ENCODE measurements around the gene CAPN7.

Gene CAPN7

DNA sequence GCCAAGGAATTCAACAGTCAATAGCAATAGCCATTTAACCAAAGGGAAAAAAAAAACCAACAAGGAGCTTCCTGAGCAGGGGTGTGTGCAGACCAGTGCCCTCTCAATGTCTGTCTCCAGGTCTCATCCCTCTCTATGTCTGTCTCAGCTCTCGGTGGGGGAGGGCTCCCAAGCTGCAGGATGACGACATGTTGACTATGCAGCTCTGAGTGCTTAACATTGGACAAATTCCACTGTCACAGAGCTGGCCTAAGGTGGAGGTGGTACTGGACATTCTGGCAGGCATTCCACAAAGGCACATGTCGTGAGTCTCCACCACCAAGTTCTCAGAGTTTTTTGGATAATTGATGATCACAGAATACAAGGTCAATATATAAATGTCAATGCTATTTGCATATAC is 2.0 kb upstream of the CAPN7 start:
- DNase-seq: no peak

DNA sequence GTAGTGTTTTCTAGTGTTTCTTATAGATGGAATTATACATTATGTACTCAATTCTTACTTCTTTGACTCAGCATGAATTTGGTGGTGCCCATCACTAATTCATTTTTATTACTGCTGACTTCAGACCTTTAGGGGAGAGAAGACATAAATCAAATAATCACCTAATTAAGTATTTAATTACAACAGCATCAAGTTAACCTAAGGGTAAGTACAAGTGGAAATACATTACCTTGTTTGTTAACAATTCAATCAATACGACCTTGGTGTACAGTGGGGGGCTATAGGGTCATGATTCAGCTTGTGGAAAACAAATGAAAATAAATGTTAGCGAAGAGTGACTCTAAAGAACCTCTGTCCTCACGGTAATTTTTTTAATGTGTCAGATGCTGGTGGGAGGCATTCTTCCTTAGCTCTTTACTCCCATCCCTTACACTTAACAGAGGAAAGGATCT is 538 bp upstream of the CAPN7 start:
- no peak for DNase-seq

GRCh38 chr3:15206662-15207576 is 873 bp downstream of the CAPN7 start:
- DNase-seq: peak; percentile 36

DNA sequence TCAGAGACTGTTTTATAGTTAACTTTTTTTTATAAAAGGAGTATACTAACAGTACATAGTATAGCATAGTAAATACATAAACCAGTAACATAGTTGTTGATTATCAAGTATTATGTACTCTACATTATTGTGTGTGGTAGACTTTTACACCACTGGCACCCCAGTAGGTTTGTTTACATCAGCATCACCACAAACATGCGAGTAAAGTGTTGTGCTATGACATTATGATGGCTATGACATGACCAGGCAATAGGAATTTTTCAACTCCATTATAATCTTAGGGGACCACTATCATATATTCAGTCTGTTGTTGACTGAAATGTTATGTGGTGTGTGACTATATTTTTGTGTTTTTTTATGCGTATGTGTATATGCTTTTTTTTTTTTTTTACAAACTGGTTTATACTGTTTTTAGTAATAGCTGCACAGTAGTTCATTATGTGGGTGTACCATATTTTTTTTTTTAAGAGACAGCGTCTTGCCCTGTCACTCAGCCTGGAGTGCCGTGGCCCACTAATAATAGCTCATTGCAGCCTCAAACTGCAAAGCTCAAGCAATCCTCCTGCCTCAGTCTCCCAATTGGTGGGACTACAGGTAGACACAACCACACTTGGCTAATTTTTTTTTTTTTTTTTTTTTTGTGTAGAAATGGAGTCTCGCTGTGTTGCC is 1.9 kb downstream of the CAPN7 start:
- DNase-seq: no peak

GRCh38 chr3:15211937-15212336 is 5.9 kb downstream of the CAPN7 start:
- no peak for DNase-seq

DNA sequence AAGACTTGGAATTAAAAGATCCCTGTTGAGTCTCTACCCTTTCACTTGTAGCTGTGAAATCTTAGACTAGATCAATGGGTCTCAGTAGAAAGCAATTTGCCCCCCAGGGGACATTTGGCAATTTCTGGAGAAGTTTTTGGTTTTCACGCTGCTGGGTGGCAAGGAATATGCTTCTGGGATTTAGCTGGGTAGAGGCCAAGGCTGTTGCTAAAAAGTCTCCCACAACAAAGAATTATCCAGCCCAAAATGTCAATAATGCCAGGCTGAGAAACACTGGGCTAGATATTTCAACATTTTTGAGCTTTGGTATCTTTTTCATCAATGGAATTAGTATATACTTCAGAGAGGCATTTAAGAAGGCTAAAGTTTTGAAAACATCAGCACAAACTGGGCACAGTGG is 8.7 kb downstream of the CAPN7 start:
- no peak for DNase-seq

- DNase-seq: no peak
These were observed 9.9 kb downstream of the CAPN7 start for GRCh38 chr3:15215996-15216395.

DNA sequence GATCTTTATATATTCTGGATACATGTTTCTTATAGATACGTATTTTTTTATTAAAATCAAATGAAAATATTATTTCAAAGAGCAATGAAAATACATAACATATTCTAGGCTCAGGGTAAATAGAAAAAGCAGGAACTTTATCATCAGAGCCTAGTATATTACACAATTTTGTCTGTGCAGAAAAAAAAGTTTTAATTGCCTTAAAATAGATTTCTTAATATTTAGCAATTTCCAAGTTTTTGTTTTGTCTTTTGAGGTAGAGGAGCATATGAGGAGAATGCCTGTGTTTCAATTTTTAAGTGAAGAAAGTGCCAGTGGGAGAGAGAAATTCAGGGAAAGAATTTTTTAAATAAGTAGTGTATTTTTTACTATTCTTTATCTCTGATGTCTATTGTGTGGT is 10.5 kb downstream of the CAPN7 start:
- no peak for DNase-seq

DNA sequence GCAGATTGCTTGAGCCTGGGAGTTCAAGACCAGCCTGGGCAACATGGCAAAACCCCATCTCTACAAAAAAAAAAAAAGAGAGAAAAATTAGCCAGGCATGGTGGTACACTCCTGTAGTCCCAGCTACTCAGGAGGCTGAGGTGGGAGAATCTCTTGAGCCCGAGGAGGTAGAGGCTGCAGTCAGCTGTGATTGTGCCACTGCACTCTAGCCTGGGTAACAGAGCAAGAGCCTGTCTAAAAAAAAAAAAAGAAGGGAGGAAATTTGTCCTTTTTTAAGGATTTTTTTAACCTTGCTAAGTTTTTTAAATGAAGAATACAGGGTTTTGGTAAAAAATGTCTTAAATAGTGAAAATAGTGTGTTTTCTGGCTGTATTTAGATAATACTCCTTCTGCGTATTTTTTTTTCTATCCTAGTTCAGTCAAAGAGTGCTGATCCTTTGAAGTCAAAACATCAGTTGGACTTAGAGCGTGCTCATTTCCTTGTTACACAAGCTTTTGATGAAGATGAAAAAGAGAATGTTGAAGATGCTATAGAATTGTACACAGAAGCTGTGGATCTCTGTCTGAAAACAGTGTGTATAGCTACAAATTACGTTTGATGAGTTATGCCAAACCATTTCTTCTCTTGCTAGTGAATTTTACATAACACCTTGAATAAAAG is 11.1 kb downstream of the CAPN7 start:
- no peak for DNase-seq

DNA sequence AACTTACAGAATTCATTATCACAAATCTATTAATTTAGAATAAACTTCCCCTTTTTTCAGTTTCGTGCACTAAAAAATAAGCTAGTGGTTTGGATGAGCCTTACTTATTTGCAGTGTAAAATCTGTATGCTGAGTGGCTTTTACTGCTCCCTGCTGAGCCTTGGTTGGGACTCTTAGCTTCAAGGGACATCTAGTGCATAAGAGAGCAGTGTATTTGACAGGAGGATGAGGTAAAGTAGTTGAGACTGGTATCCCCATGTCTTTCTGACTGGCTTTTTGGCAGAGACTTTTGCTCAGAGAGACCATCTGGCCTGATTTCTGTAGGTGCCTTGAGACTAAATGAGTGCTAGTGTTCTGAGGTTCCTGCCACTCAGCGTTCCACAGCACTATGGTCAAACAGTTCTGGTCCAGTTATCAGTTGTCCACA is 11.8 kb downstream of the CAPN7 start:
- no peak for DNase-seq

DNA sequence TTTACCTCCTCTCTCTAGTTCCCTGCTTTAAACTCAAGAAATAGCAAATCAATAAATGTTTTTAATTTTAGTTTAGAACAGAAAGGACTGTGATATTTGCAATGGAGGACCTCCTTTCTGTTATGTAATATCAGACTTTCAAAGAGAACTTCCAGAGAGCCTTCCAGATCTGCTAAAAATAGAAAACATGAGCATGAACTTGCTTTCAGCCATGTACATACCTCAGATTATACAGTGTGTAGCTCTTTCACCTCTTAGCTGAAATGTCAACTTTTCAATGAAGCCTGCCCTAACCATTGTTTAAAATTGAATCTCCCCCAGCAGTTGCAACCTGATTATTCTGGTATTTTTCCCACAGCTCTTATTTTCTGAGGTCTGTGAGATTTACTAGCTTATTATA is 12.6 kb downstream of the CAPN7 start:
- DNase-seq: no peak

GRCh38 chr3:15220056-15220455 is 14.0 kb downstream of the CAPN7 start:
- DNase-seq: no peak

GRCh38 chr3:15220661-15221060 is 14.6 kb downstream of the CAPN7 start:
- no peak for DNase-seq

- no peak for DNase-seq
These were observed 15.7 kb downstream of the CAPN7 start for GRCh38 chr3:15221574-15222217.

- no peak for DNase-seq
These were observed 17.9 kb downstream of the CAPN7 start for GRCh38 chr3:15223685-15224572.

GRCh38 chr3:15228147-15228546 is 22.1 kb downstream of the CAPN7 start:
- DNase-seq: no peak

DNA sequence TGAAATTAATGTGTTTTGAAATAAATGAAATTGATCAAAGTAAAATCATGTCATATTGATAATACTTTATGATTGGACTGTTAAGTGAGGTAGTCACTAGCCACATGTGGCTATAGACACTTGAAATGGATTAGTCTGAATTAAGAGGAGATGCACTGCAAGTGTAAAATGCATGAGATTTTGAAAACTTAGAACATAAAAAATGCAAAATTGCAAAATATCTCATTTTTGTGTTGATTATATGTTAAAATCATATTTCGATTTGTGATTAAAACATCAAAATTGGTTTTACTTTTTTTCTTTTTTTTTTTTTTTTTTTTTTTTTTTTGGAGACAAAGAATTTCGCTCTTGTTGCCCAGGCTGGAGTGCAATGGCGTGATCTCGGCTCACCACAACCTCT is 23.2 kb downstream of the CAPN7 start:
- DNase-seq: no peak

DNA sequence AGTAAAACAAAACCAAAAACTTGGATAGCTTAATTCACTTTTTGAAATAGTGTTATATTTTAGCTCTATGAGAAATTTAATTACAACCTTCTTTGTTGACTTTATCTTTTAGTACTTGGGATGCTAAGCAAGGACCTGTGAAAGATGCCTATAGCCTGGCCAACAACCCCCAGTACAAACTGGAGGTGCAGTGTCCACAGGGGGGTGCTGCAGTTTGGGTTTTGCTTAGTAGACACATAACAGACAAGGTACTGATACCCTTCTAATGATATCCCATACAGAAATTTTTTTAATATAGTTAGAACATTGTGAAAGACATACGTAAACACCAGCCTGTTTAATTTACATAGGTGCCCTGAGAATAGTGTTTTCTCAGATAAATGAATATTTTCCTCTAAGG is 35.3 kb downstream of the CAPN7 start:
- DNase-seq: peak; percentile 63

GRCh38 chr3:15243822-15244482 is 37.9 kb downstream of the CAPN7 start:
- no peak for DNase-seq

DNA sequence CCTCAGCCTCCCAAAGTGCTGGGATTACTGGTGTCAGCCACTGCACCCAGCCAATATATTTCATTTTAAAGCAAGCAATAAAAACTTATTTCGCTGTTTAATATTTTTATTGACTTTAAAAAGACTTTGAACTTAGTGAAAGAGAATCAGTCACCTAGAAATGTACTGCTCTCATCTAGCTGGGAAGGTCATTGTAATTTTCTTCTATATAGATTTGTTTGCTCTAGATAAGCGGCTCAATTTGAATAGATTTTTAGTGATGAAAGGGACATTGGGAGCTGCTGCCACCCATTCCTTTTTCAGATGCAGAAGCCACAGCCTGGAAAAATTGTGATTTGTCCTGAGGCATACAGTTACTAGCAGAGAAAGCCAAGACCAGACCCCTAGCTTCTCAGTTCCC is 40.1 kb downstream of the CAPN7 start:
- no peak for DNase-seq

DNA sequence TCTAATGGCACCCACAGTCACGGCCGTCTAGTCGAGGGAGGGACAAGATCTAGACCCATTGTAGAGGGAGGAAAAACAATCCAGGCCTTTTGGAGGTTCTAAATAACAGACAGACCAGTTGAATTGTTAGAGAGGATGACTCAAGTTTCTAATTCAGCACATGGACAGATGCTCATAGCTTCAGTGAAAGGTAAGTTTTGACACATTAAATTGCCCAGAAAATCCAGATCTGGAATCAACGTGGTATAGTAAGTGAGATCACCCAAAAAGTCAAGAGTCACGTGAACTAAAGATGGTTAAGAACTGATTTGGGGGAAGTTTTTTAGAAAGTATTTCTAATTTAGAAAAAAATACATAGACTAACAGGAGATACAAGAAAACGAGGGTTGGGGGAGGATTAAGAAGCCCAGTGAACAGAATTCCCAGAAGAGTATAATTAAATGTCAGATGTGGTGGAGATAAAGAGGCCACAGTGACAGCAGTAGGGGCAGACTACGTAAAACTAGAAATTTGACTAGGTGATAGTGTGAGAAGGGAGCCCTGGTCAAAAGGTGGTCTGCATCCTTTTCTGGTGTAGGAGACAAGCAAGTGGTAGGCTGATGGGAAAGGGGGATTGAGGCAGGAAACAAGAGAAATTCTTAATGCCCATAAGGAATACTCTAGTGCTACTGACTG is 47.1 kb downstream of the CAPN7 start:
- DNase-seq: no peak

All from CD4-positive, alpha-beta T cell treated with Interleukin-17A for 4 hours (primary cell).